NB4 (cell line): ENCODE measurements around the gene TFAM.

Experiments
- DNase-seq: peaks from one replicate; pipeline ENCODE4 v3.0.0; 2010; ENCODE audit warnings: low read depth
- H3K4me3 ChIP-seq: one replicate; pipeline ENCODE4 v1.5.1; 2011; ENCODE audit warnings: mild to moderate bottlenecking, low read depth, low read length, moderate library complexity
- MYC ChIP-seq: IDR thresholded peaks from 2 replicates; pipeline ENCODE4 v1.6.1; 2011; ENCODE audit warnings: low read depth, low read length
- POLR2A ChIP-seq: IDR thresholded peaks from 2 replicates; pipeline ENCODE4 v1.6.1; 2011; ENCODE audit warnings: mild to moderate bottlenecking; ENCODE audit not compliant: insufficient read length; ENCODE audit errors: extremely low read depth
- TF ChIP-seq, protein P1 (sequence below): IDR thresholded peaks from one replicate; pipeline ENCODE4 v1.5.1; 2012; ENCODE audit warnings: low read depth, low read length
- TF ChIP-seq, protein P2 (sequence below): IDR thresholded peaks from 2 replicates; pipeline ENCODE4 v1.6.1; 2011; ENCODE audit warnings: low read depth, low read length

TFAM gene

GRCh38 chr10:58396057-58396456 is 10.8 kb downstream of the TFAM start:
- H3K4me3 ChIP-seq = no peak overlapping the region
- no peak for DNase-seq
- TF ChIP-seq POLR2A = no peak
- no peak for TF ChIP-seq MYC
- TF ChIP-seq, protein P1, sequence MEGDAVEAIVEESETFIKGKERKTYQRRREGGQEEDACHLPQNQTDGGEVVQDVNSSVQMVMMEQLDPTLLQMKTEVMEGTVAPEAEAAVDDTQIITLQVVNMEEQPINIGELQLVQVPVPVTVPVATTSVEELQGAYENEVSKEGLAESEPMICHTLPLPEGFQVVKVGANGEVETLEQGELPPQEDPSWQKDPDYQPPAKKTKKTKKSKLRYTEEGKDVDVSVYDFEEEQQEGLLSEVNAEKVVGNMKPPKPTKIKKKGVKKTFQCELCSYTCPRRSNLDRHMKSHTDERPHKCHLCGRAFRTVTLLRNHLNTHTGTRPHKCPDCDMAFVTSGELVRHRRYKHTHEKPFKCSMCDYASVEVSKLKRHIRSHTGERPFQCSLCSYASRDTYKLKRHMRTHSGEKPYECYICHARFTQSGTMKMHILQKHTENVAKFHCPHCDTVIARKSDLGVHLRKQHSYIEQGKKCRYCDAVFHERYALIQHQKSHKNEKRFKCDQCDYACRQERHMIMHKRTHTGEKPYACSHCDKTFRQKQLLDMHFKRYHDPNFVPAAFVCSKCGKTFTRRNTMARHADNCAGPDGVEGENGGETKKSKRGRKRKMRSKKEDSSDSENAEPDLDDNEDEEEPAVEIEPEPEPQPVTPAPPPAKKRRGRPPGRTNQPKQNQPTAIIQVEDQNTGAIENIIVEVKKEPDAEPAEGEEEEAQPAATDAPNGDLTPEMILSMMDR = no peak
- TF ChIP-seq, protein P2, sequence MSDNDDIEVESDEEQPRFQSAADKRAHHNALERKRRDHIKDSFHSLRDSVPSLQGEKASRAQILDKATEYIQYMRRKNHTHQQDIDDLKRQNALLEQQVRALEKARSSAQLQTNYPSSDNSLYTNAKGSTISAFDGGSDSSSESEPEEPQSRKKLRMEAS = no peak

DNA sequence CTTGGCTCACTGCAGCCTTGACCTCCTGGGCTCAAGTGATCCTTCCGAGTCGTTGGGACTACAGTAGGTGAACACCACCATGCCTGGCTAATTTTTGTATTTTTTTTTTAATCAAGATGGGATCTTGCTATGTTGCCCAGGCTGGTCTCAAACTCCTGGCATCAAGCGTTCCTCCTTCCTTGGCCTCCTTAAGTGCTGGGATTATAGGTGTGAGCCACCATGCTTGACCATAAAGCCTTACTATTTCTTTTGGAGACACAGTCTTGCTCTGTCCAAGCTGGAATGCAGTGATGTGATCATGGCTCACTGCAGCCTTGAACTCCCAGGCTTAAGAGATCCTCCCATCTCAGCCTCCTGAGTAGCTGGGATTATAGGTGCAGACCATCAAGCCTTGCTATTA is 12.6 kb downstream of the TFAM start:
- TF ChIP-seq, protein P2 = no peak
- TF ChIP-seq, protein P1 = no peak
- TF ChIP-seq POLR2A = no peak
- no peak for TF ChIP-seq MYC

DNA sequence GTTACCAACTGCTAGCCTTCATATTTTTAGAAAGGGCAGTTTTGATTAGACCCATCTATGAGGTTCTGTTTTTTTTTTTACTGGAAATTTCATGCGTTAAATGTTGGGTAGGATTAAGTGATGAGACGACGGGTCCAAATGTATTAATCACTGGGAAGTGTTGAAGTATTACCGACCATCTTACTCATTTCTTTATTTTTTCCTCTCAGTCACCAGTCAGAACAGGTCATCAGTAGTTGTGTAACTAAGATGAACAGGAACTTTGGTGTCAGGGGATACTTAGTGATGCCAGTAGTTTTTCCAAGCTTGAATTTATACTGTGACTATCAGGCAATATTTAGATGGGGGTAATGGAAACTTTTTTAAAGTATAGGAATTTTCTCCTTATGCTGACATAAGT is 14.2 kb downstream of the TFAM start:
- DNase-seq = no peak
- no peak overlapping the region for H3K4me3 ChIP-seq
- TF ChIP-seq MYC = no peak
- TF ChIP-seq, protein P2 = no peak
- TF ChIP-seq, protein P1 = no peak
- no peak for TF ChIP-seq POLR2A

More for the DNA sequence above, 12.6 kb downstream of the TFAM start:
- DNase-seq = no peak
- H3K4me3 ChIP-seq = no peak overlapping the region

GRCh38 chr10:58400609-58401008 is 15.4 kb downstream of the TFAM start:
- no peak overlapping the region for H3K4me3 ChIP-seq
- TF ChIP-seq MYC (no peak), POLR2A (no peak)
- TF ChIP-seq, protein P1 = no peak
- TF ChIP-seq, protein P2 = no peak
- DNase-seq = no peak

- TF ChIP-seq, protein P1 = no peak
- TF ChIP-seq, protein P2 = no peak
- TF ChIP-seq MYC = no peak
- TF ChIP-seq POLR2A = no peak
- no peak for DNase-seq
- no peak overlapping the region for H3K4me3 ChIP-seq
Observed at GRCh38 chr10:58404001-58404400, 18.8 kb downstream of the TFAM start.
